HepG2 (cell line): ENCODE data around the gene OTUD1. TPM values are rescaled to one million over a fixed set of nuclear protein-coding genes. Genes with fewer than 3 reads are reported as not detected.

ENCODE experiments used
- CBFB ChIP-seq: sonication (generic); formaldehyde crosslinking; IDR thresholded peaks from 2 replicates; pipeline ENCODE4 v1.4.0; 2020; ENCODE audit warnings: missing genetic modification reagents
- FLYWCH1 ChIP-seq: sonication (generic); formaldehyde crosslinking; IDR thresholded peaks from 2 replicates; pipeline ENCODE4 v1.8.1; 2023; ENCODE audit warnings: mild to moderate bottlenecking, missing genetic modification reagents
- GATA4 ChIP-seq: sonication (generic); IDR thresholded peaks from 2 replicates; pipeline ENCODE4 v1.6.1; 2016; ENCODE audit warnings: antibody characterized with exemption, low read depth, borderline replicate concordance
- HDAC6 ChIP-seq: fragments of 200-600 bp; sonication (generic); IDR thresholded peaks from 2 replicates; pipeline ENCODE4 v1.7.0; 2017; ENCODE audit warnings: mild to moderate bottlenecking, antibody characterized with exemption, low read length, low read depth
- HOXA9 ChIP-seq: sonication (generic); formaldehyde crosslinking; IDR thresholded peaks from 2 replicates; pipeline ENCODE4 v1.8.1; 2022; ENCODE audit warnings: missing genetic modification reagents, mild to moderate bottlenecking, moderate library complexity, borderline replicate concordance
- KLF12 ChIP-seq: sonication (generic); formaldehyde crosslinking; IDR thresholded peaks from 2 replicates; pipeline ENCODE4 v1.4.0; 2020; ENCODE audit warnings: missing genetic modification reagents, borderline replicate concordance
- MED13 ChIP-seq: sonication (generic); formaldehyde crosslinking; IDR thresholded peaks from 2 replicates; pipeline ENCODE4 v1.5.0; 2020; ENCODE audit warnings: missing genetic modification reagents
- PAXIP1 ChIP-seq: sonication (generic); formaldehyde crosslinking; conservative IDR thresholded peaks from 2 replicates; pipeline ENCODE4 v1.4.0; 2020; ENCODE audit warnings: mild to moderate bottlenecking, missing genetic modification reagents, moderate library complexity
- PCBP2 ChIP-seq: fragments of 200-400 bp; formaldehyde crosslinking; optimal IDR thresholded peaks from 2 replicates; pipeline ENCODE3; 2018; ENCODE audit warnings: low read length, low read depth; ENCODE audit not compliant: poor library complexity, severe bottlenecking
- RNF2 ChIP-seq: fragments of 450-650 bp; conservative IDR thresholded peaks from 2 replicates; pipeline ENCODE4 v1.6.1; 2016; ENCODE audit warnings: low read depth
- RORA ChIP-seq: sonication (generic); formaldehyde crosslinking; IDR thresholded peaks from 2 replicates; pipeline ENCODE4 v1.5.0; 2020; ENCODE audit warnings: mild to moderate bottlenecking, missing genetic modification reagents, moderate library complexity
- SMARCE1 ChIP-seq: fragments of 450-650 bp; IDR thresholded peaks from 2 replicates; pipeline ENCODE4 v1.6.1; 2017; ENCODE audit warnings: borderline replicate concordance
- SP1 ChIP-seq, 2 experiments: fragments of 450-650 bp in 1 of 2; sonication (generic) in 1 of 2; formaldehyde crosslinking in 1 of 2; IDR thresholded peaks; 2 replicates each; pipeline versions ENCODE4 v1.4.0 to v1.6.1; 2016 to 2020; ENCODE audit warnings: missing genetic modification reagents in 1 of 2
- THAP7 ChIP-seq: sonication (generic); formaldehyde crosslinking; IDR thresholded peaks from 2 replicates; pipeline ENCODE4 v1.8.1; 2023; ENCODE audit warnings: mild to moderate bottlenecking, missing genetic modification reagents
- THAP9 ChIP-seq: sonication (generic); formaldehyde crosslinking; IDR thresholded peaks from 2 replicates; pipeline ENCODE4; 2020; ENCODE audit warnings: missing genetic modification reagents, mild to moderate bottlenecking, borderline replicate concordance
- U2AF1 ChIP-seq: fragments of 200-400 bp; formaldehyde crosslinking; optimal IDR thresholded peaks from 2 replicates; pipeline ENCODE3; 2017; ENCODE audit warnings: mild to moderate bottlenecking, low read depth, low read length
- ZFP37 ChIP-seq: sonication (generic); formaldehyde crosslinking; IDR thresholded peaks from 2 replicates; pipeline ENCODE4 v1.4.0; 2020; ENCODE audit warnings: missing genetic modification reagents, borderline replicate concordance
- ZNF10 ChIP-seq: sonication (generic); formaldehyde crosslinking; IDR thresholded peaks from 2 replicates; pipeline ENCODE4 v1.4.0; 2020; ENCODE audit warnings: mild to moderate bottlenecking, low read depth, missing genetic modification reagents, borderline replicate concordance
- ZNF251 ChIP-seq: sonication (generic); formaldehyde crosslinking; IDR thresholded peaks from 2 replicates; pipeline ENCODE4 v1.9.0; 2021; ENCODE audit warnings: mild to moderate bottlenecking, missing genetic modification reagents
- ZNF34 ChIP-seq: sonication (generic); formaldehyde crosslinking; IDR thresholded peaks from 2 replicates; pipeline ENCODE4 v1.4.0; 2020; ENCODE audit warnings: mild to moderate bottlenecking, missing genetic modification reagents, borderline replicate concordance
- ZNF543 ChIP-seq: sonication (generic); formaldehyde crosslinking; IDR thresholded peaks from 2 replicates; pipeline ENCODE4 v1.4.0; 2020; ENCODE audit warnings: mild to moderate bottlenecking, missing genetic modification reagents
- ZNF563 ChIP-seq: sonication (generic); formaldehyde crosslinking; IDR thresholded peaks from 2 replicates; pipeline ENCODE4 v1.8.0; 2022; ENCODE audit warnings: mild to moderate bottlenecking, moderate library complexity, missing genetic modification reagents
- ZNF772 ChIP-seq: sonication (generic); formaldehyde crosslinking; IDR thresholded peaks from 2 replicates; pipeline ENCODE4 v1.5.0; 2020; ENCODE audit warnings: mild to moderate bottlenecking, missing genetic modification reagents
- polyA plus RNA-seq, 8 experiments: library from polyadenylated mRNA; depleted of rRNA in 3 of 8; stranded (reverse) in 7 of 8; unstranded in 1 of 8; fragments of >200 nt; fragmentation: Illumina TruSeq in 4 of 8; extraction: Trizol in 4 of 8; gene quantifications; 2 replicates each; pipeline versions ENCODE4 v1.2.1 to v1.2.3, GENCODE V29; 2011 to 2016; ENCODE audit warnings: low read depth in 4 of 8, missing spikeins in 1 of 8, mixed read lengths in 1 of 8; ENCODE audit not compliant: insufficient read depth in 1 of 8
- total RNA-seq, 5 experiments: library from RNA; depleted of rRNA; stranded (reverse); fragments of >200 nt; fragmentation: Illumina TruSeq; extraction: Trizol; gene quantifications; 2 replicates each; pipeline ENCODE4 v1.2.3, GENCODE V29; 2016; ENCODE audit warnings: low read depth in 1 of 5

Gene OTUD1
- total and polyA plus RNA-seq, 2 of the 13 experiments (the other 11 are each of a cell fraction or from before 2014, with no cell fraction given), result 1.2 to 1.4 TPM

DNA sequence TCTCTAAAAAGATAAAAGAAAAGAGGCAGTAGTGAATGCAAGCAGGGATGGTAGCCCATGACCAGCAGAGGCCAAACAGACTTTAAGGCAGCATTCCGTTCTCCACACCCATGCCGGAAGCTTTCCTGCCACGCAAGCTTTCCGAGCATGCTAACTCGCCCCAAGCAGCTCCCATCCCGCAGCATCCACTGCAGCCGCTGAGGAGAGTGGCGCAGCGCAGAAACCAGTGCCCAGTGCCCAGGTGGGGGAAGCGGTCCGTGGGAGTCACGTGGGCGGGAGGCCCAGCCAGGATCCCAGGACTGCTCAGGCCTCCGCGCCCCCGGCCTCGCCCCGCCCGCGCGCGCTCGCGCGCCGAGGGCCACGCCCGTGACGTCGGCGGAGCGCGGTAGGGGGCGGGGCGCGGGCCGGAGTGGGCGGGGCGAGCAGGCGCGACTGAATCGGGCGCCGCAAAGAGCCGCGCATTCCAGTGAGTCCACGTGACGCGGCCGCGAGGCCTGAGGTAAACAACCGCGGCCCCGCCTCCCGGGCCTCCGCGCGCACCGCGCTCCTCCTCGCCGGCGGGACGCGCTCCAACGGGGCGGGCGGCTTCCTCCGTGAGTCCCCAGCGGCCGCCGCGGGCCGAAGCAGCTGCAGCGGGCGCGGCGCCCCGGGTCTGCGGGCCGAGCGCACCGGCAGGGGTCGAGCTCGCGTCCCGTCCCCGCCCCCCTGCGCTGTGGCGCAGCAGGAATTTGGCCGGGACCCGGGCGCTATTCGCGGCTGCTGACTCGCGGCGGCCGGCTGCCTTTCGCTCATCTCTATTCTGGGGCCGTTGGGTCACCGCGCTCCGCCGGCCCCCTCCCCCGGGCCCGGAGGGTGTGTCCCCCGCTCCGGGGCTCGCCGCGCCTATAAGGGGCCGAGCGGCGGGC, at the start of gene OTUD1 (continued):
- peak; percentile 42; the same call in 1 of the 2 replicates for TF ChIP-seq RNF2
- TF ChIP-seq FLYWCH1, result no peak
- TF ChIP-seq ZNF10 (CRISPR knock-in tag), result no peak
- peak; percentile 23; the same call in 1 of the 2 replicates for TF ChIP-seq CBFB (CRISPR knock-in tag)
- peak; percentile 78; the same call in 1 of the 2 replicates for TF ChIP-seq KLF12 (CRISPR knock-in tag)
- no peak for TF ChIP-seq PCBP2
- TF ChIP-seq GATA4, result no peak
- TF ChIP-seq ZNF34 (CRISPR knock-in tag), result no peak
- no peak for TF ChIP-seq SP1 (IDR thresholded peaks at IDR 0.05)
- TF ChIP-seq SP1 (CRISPR knock-in tag; IDR thresholded peaks at IDR 0.05), result no peak; the same call in 1 of the 2 replicates
- no peak for TF ChIP-seq ZFP37 (CRISPR knock-in tag)
- no peak for TF ChIP-seq THAP7 (CRISPR knock-in tag)
- TF ChIP-seq ZNF543 (CRISPR knock-in tag), result no peak
- no peak for TF ChIP-seq MED13 (CRISPR knock-in tag)
- TF ChIP-seq ZNF563 (CRISPR knock-in tag), result no peak
- no peak for TF ChIP-seq SMARCE1
- TF ChIP-seq ZNF772 (CRISPR knock-in tag), result peak; percentile 18; the same call in 1 of the 2 replicates
- no peak for TF ChIP-seq ZNF251
- TF ChIP-seq RORA (CRISPR knock-in tag), result no peak
- TF ChIP-seq HOXA9 (CRISPR knock-in tag), result no peak
- TF ChIP-seq THAP9 (CRISPR knock-in tag), result no peak
- no peak for TF ChIP-seq PAXIP1
- TF ChIP-seq U2AF1, result no peak
- no peak for TF ChIP-seq HDAC6
